Measurements from ENCODE around the gene RAB29. TPM values are rescaled to one million over a fixed set of nuclear protein-coding genes. Genes with fewer than 3 reads are reported as not detected.
"Not testable (repeated sequence)": the region's sequence is repeated elsewhere in the genome, so short reads cannot be mapped to it uniquely, and the experiment has no call there.

RAB29 gene
- total RNA-seq (10 to 100 TPM; 59.7 to 62.0 TPM), polyA plus RNA-seq (100 to 1,000 TPM in 1 of 2 donors, 10 to 100 TPM in 1; 96.6 to 102 TPM)

GRCh38 chr1:205775015-205775716 is at the start of gene RAB29:
Gene RAB29, minus strand, starts transcription at chr1:205775482. Its CDS starts 526 bp downstream, at chr1:205774956.
- intact Hi-C loops (cut with micrococcal nuclease) = loop anchor here (1.0 to 2.0 kb wide), 5 partner anchors 25 to 653 kb away; partner anchors contain the start of genes NUCKS1 and SLC41A1
- Histone ChIP-seq H3K4me1 (ENCODE audit: insufficient read depth, low read length) (peaks cover 43% of the 10 kb centered on the region), H3K27me3 (ENCODE audit: insufficient read depth, low read length) (no peaks in the 10 kb centered on the region), H3K9me3 (ENCODE audit: control insufficient read depth in 1 of 2, low read length in 2 of 2) (no peaks in the 10 kb centered on the region), H3K36me3 (ENCODE audit: insufficient read depth, low read length) (peaks cover 7% of the 10 kb centered on the region), H3K4me3 (ENCODE audit: low read length in 2 of 2) (peak within 1 kb of the TSS; percentile 59 to 77), H3K27ac (ENCODE audit: low read depth, low read length) (peak within 1 kb of the TSS; percentile 87)
- Mint-ChIP-seq H3K9me3 (no peaks in the 10 kb centered on the region), H3K27me3 (no peaks in the 10 kb centered on the region), H3K27ac (peak within 1 kb of the TSS; percentile 92 to 98 (median 97)), H3K36me3 (peaks cover under 1 to 43% of the 10 kb centered on the region in 2 donors), H3K4me3 (peak within 1 kb of the TSS; percentile 91 to 100 (median 92)), H3K4me1 (peaks cover 35 to 69% (median 48%) of the 10 kb centered on the region in 4 donors)
- ChIA-PET CTCF (ENCODE audit: partially characterized antibody) (interaction anchor here (1.0 to 7.7 kb wide), 10 partner anchors 15 to 202 kb away, joined by 3 to 60 read pairs (median 5); partner anchors contain the start of gene ELK4), POLR2A (ENCODE audit: partially characterized antibody) (interaction anchor here (0.5 to 6.4 kb wide), 22 partner anchors 8 to 1546 kb away, joined by 3 to 129 read pairs (median 7); partner anchors contain the start of genes CD55, ELK4, NUCKS1 and PM20D1)
- peak; percentile 88 to 94 (median 90) for DNase-seq

DNA sequence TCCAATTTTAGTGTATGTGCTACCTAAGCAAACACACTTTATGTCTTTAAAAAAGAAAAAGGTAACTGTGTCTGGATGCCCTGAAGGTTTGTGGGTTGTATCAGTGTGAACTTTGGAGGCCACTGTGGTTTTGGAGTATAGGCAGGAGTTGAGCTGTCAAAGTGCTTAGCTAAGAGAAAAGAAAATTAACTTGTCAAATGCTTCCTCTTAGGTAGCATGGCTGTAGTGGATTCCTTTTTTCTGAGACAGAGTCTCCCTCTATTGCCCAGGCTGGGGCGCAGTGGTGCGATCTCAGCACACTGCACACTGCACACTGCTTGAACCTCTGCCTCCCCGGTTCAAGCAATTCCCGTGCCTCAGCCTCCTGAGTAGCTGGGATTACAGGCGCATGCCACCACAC is 48.9 kb upstream of the RAB29 start:
- no peak overlapping the region for H3K4me3 ChIP-seq (ENCODE audit: low read length in 2 of 2)
- H3K36me3 Mint-ChIP-seq = peaks cover 1 to 12% of the 10 kb centered on the region in 2 donors
- no peak for DNase-seq
- CTCF ChIA-PET (ENCODE audit: partially characterized antibody) = no interaction called here
- H3K9me3 Mint-ChIP-seq = no peaks in the 10 kb centered on the region
- intact Hi-C loops (cut with micrococcal nuclease) = no loop called here
- peak overlapping the region in 1 of 8 donors; percentile 23 for H3K4me3 Mint-ChIP-seq
- POLR2A ChIA-PET (ENCODE audit: partially characterized antibody) = no interaction called here
- H3K27me3 Mint-ChIP-seq = no peaks in the 10 kb centered on the region
- H3K4me1 Mint-ChIP-seq = peaks cover 1 to 17% (median 13%) of the 10 kb centered on the region in 4 donors
- H3K27me3 ChIP-seq (ENCODE audit: insufficient read depth, low read length) = no peaks in the 10 kb centered on the region
- no peak overlapping the region for H3K27ac Mint-ChIP-seq
- no peaks in the 10 kb centered on the region for H3K36me3 ChIP-seq (ENCODE audit: insufficient read depth, low read length)
- peaks cover 4% of the 10 kb centered on the region for H3K4me1 ChIP-seq (ENCODE audit: insufficient read depth, low read length)
- no peak overlapping the region for H3K27ac ChIP-seq (ENCODE audit: low read depth, low read length)
- no peaks in the 10 kb centered on the region for H3K9me3 ChIP-seq (ENCODE audit: control insufficient read depth in 1 of 2, low read length in 2 of 2)

DNA sequence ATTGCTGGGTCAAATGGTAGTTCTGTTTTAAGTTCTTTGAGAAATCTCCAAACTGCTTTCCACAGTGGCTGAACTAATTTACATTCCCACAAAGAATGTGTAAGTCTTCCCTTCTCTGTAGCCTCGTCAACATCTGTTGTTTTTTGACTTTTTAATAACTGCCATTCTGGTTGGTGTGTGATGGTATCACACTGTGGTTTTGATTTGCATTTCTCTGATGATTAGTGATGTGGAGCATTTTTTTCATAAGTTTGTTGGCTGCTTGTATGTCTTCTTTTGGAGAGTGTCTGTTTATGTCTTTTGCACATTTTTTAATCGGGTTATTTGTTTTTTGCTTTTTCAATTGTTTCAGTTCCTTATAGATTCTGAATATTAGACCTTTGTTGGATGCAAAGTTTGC is 48.0 kb upstream of the RAB29 start:
- CTCF ChIA-PET (ENCODE audit: partially characterized antibody); H3K27me3 ChIP-seq (ENCODE audit: insufficient read depth, low read length); H3K9me3 ChIP-seq (ENCODE audit: control insufficient read depth in 1 of 2, low read length in 2 of 2); H3K9me3 Mint-ChIP-seq; POLR2A ChIA-PET (ENCODE audit: partially characterized antibody); H3K4me1 ChIP-seq (ENCODE audit: insufficient read depth, low read length); H3K27ac ChIP-seq (ENCODE audit: low read depth, low read length); H3K36me3 ChIP-seq (ENCODE audit: insufficient read depth, low read length); DNase-seq; H3K27me3 Mint-ChIP-seq; intact Hi-C loops (cut with micrococcal nuclease); H3K4me3 ChIP-seq (ENCODE audit: low read length in 2 of 2): not testable (repeated sequence)
- Mint-ChIP-seq H3K36me3 (peaks cover 1 to 11% of the 10 kb centered on the region in 2 donors), H3K4me3 (peak overlapping the region in 2 of 8 donors; percentile 46 to 47), H3K4me1 (peaks cover 1 to 20% (median 13%) of the 10 kb centered on the region in 4 donors), H3K27ac (peak overlapping the region in 2 of 7 donors; percentile 4 to 78)

GRCh38 chr1:205822397-205822796 is 47.1 kb upstream of the RAB29 start:
- CTCF ChIA-PET (ENCODE audit: partially characterized antibody) = no interaction called here
- peaks cover 1 to 5% of the 10 kb centered on the region in 2 donors for H3K36me3 Mint-ChIP-seq
- no peak for DNase-seq
- no peaks in the 10 kb centered on the region for H3K27me3 Mint-ChIP-seq
- peaks cover 1 to 24% (median 13%) of the 10 kb centered on the region in 4 donors for H3K4me1 Mint-ChIP-seq
- H3K9me3 Mint-ChIP-seq = no peaks in the 10 kb centered on the region
- Histone ChIP-seq H3K27me3 (ENCODE audit: insufficient read depth, low read length) (no peaks in the 10 kb centered on the region), H3K4me3 (ENCODE audit: low read length in 2 of 2) (no peak overlapping the region), H3K36me3 (ENCODE audit: insufficient read depth, low read length) (no peaks in the 10 kb centered on the region), H3K4me1 (ENCODE audit: insufficient read depth, low read length) (peaks cover 9% of the 10 kb centered on the region), H3K9me3 (ENCODE audit: control insufficient read depth in 1 of 2, low read length in 2 of 2) (no peaks in the 10 kb centered on the region), H3K27ac (ENCODE audit: low read depth, low read length) (no peak overlapping the region)
- intact Hi-C loops (cut with micrococcal nuclease) = no loop called here
- no peak overlapping the region for H3K4me3 Mint-ChIP-seq
- POLR2A ChIA-PET (ENCODE audit: partially characterized antibody) = no interaction called here
- no peak overlapping the region for H3K27ac Mint-ChIP-seq

- Mint-ChIP-seq H3K4me3 (no peak overlapping the region), H3K4me1 (peaks cover 4 to 25% (median 10%) of the 10 kb centered on the region in 4 donors), H3K27me3 (no peaks in the 10 kb centered on the region), H3K36me3 (peaks cover 0 to 7% of the 10 kb centered on the region in 2 donors), H3K9me3 (no peaks in the 10 kb centered on the region), H3K27ac (no peak overlapping the region)
- H3K9me3 ChIP-seq (ENCODE audit: control insufficient read depth in 1 of 2, low read length in 2 of 2) = no peaks in the 10 kb centered on the region
- ChIA-PET CTCF (ENCODE audit: partially characterized antibody) (interaction anchor here (1.4 to 2.2 kb wide), 3 partner anchors 11 to 159 kb away, joined by 3 to 5 read pairs (median 4); no protein-coding TSS in a partner anchor), POLR2A (ENCODE audit: partially characterized antibody) (no interaction called here)
- H3K4me1 ChIP-seq (ENCODE audit: insufficient read depth, low read length) = peaks cover 15% of the 10 kb centered on the region
- H3K4me3 ChIP-seq (ENCODE audit: low read length in 2 of 2) = no peak overlapping the region
- intact Hi-C loops (cut with micrococcal nuclease) = no loop called here
- no peaks in the 10 kb centered on the region for H3K27me3 ChIP-seq (ENCODE audit: insufficient read depth, low read length)
- no peak overlapping the region for H3K27ac ChIP-seq (ENCODE audit: low read depth, low read length)
- no peaks in the 10 kb centered on the region for H3K36me3 ChIP-seq (ENCODE audit: insufficient read depth, low read length)
- DNase-seq = no peak
Observed at GRCh38 chr1:205817988-205818387, 42.7 kb upstream of the RAB29 start.

DNA sequence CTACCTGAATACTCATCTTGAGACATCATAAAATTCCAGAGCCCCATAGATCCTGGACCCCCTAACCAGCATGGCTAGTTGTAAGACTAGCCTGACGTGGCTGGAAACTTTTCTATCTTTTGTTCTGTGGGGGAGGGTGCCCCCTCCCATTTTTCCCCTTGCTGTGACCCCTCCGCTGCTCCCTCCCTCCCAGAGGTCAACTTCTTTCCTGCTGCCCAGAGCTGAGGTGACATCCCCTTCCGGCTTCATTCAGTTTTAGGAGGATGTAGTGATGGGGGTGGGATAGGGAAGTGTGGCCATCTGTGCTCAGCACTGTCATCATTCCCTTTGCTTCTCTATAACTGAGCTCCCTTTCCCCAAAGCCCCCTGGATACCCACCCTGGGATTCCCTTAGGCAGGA is 42.1 kb upstream of the RAB29 start:
- Histone ChIP-seq H3K9me3 (ENCODE audit: control insufficient read depth in 1 of 2, low read length in 2 of 2) (no peaks in the 10 kb centered on the region), H3K4me3 (ENCODE audit: low read length in 2 of 2) (no peak overlapping the region), H3K27ac (ENCODE audit: low read depth, low read length) (no peak overlapping the region), H3K27me3 (ENCODE audit: insufficient read depth, low read length) (no peaks in the 10 kb centered on the region), H3K36me3 (ENCODE audit: insufficient read depth, low read length) (no peaks in the 10 kb centered on the region), H3K4me1 (ENCODE audit: insufficient read depth, low read length) (peaks cover 16% of the 10 kb centered on the region)
- Mint-ChIP-seq H3K27me3 (no peaks in the 10 kb centered on the region), H3K9me3 (no peaks in the 10 kb centered on the region), H3K36me3 (peaks cover 0 to 8% of the 10 kb centered on the region in 2 donors), H3K27ac (no peak overlapping the region), H3K4me1 (peaks cover 5 to 24% (median 11%) of the 10 kb centered on the region in 4 donors), H3K4me3 (no peak overlapping the region)
- intact Hi-C loops (cut with micrococcal nuclease) = no loop called here
- no peak for DNase-seq
- ChIA-PET POLR2A (ENCODE audit: partially characterized antibody) (interaction anchor here (0.8 to 0.9 kb wide), 2 partner anchors 9 to 35 kb away, joined by 3 read pairs; no protein-coding TSS in a partner anchor), CTCF (ENCODE audit: partially characterized antibody) (interaction anchor here (1.4 to 2.2 kb wide), 3 partner anchors 10 to 160 kb away, joined by 3 to 5 read pairs (median 4); no protein-coding TSS in a partner anchor)

- peak overlapping the region; percentile 71 to 88 for H3K4me3 ChIP-seq (ENCODE audit: low read length in 2 of 2)
- H3K27ac ChIP-seq (ENCODE audit: low read depth, low read length) = peak overlapping the region; percentile 69
- Mint-ChIP-seq H3K4me1 (peaks cover 31 to 60% (median 43%) of the 10 kb centered on the region in 4 donors), H3K9me3 (no peaks in the 10 kb centered on the region), H3K36me3 (peaks cover 8 to 33% of the 10 kb centered on the region in 2 donors), H3K27me3 (no peaks in the 10 kb centered on the region), H3K4me3 (peak overlapping the region; percentile 89 to 95 (median 94)), H3K27ac (peak overlapping the region; percentile 82 to 93 (median 89))
- H3K27me3 ChIP-seq (ENCODE audit: insufficient read depth, low read length) = no peaks in the 10 kb centered on the region
- intact Hi-C loops (cut with micrococcal nuclease) = loop anchor here (1.0 kb wide), 4 partner anchors 37 to 181 kb away; partner anchors contain the start of genes ELK4, PM20D1 and RAB29
- H3K36me3 ChIP-seq (ENCODE audit: insufficient read depth, low read length) = no peaks in the 10 kb centered on the region
- ChIA-PET CTCF (ENCODE audit: partially characterized antibody) (no interaction called here), POLR2A (ENCODE audit: partially characterized antibody) (interaction anchor here (0.7 to 2.8 kb wide), 5 partner anchors 36 to 177 kb away, joined by 3 to 10 read pairs (median 4); partner anchors contain the start of genes PM20D1 and RAB29)
- no peaks in the 10 kb centered on the region for H3K9me3 ChIP-seq (ENCODE audit: control insufficient read depth in 1 of 2, low read length in 2 of 2)
- H3K4me1 ChIP-seq (ENCODE audit: insufficient read depth, low read length) = peaks cover 51% of the 10 kb centered on the region
- DNase-seq = peak in 1 of 5 donors; percentile 63
Observed at GRCh38 chr1:205813755-205814058, 38.4 kb upstream of the RAB29 start.
